HCT116 (cell line): ENCODE measurements around the gene NKG7. TPM values are rescaled to one million over a fixed set of nuclear protein-coding genes. Genes with fewer than 3 reads are reported as not detected.

Experiments
- total RNA-seq: library from RNA; stranded (reverse); gene quantifications from one replicate; pipeline ENCODE4 v1.2.1, GENCODE V29; 2021; ENCODE audit not compliant: unreplicated experiment

The NKG7 gene
- total RNA-seq, 1 experiment from 2014 or later = not detected

Other genes with a start within 250 kb of the NKG7 start
- gene SIGLEC9, start 247.7 kb downstream of the NKG7 start, total RNA-seq = not detected
- gene SIGLEC7, start 230.4 kb downstream of the NKG7 start, total RNA-seq = not detected
- gene CD33, start 147.6 kb downstream of the NKG7 start, total RNA-seq = 3.1 TPM
- not detected for gene SIGLECL1, start 121.6 kb downstream of the NKG7 start, total RNA-seq
- not detected for gene IGLON5, start 61.0 kb downstream of the NKG7 start, total RNA-seq
- gene VSIG10L, start 30.5 kb downstream of the NKG7 start, total RNA-seq = 4.6 TPM
- 140 TPM for gene ETFB, start 6.3 kb downstream of the NKG7 start, total RNA-seq
- gene CLDND2, start 3.7 kb downstream of the NKG7 start, total RNA-seq = 1.8 TPM
- not detected for gene LIM2, start 15.3 kb upstream of the NKG7 start, total RNA-seq
- gene C19orf84, start 17.9 kb upstream of the NKG7 start, total RNA-seq = not detected
- not detected for gene SIGLEC10, start 45.0 kb upstream of the NKG7 start, total RNA-seq
- gene SIGLEC8, start 85.8 kb upstream of the NKG7 start, total RNA-seq = not detected
- gene CEACAM18, start 105.9 kb upstream of the NKG7 start, total RNA-seq = not detected
- not detected for gene SIGLEC12, start 129.1 kb upstream of the NKG7 start, total RNA-seq
- not detected for gene SIGLEC6, start 159.0 kb upstream of the NKG7 start, total RNA-seq
- gene ZNF175, start 198.6 kb upstream of the NKG7 start, total RNA-seq = 9.3 TPM